ENCODE results near the gene INPP4B. TPM values are rescaled to one million over a fixed set of nuclear protein-coding genes. Genes with fewer than 3 reads are reported as not detected.

INPP4B gene
- total RNA-seq, 2 donors from 2014 or later: 10.0 to 14.1 TPM

GRCh38 chr4:142351958-142352357 is 494.1 kb downstream of the INPP4B start:
- no peak overlapping the region for H3K9ac ChIP-seq (ENCODE audit: low read depth in 2 of 2, low read length in 2 of 2)
- no peak for TF ChIP-seq CTCF (IDR thresholded peaks at IDR 0.05)
- no peak overlapping the region for H3K4me3 ChIP-seq
- no peaks in the 10 kb centered on the region for H3K27me3 ChIP-seq
- H3K27ac ChIP-seq: no peak overlapping the region
- H3K4me1 ChIP-seq: no peaks in the 10 kb centered on the region
- no peak for DNase-seq
- no peaks in the 10 kb centered on the region for H3K36me3 ChIP-seq
- H3K9me3 ChIP-seq: no peaks in the 10 kb centered on the region
- intact Hi-C loops (cut with DNase I): loop anchor here (5.0 to 10.0 kb wide), 3 partner anchors 227 to 490 kb away; no protein-coding TSS in a partner anchor

GRCh38 chr4:142350871-142351270 is 495.2 kb downstream of the INPP4B start:
- H3K9me3 ChIP-seq: no peaks in the 10 kb centered on the region
- H3K27ac ChIP-seq: peak overlapping the region; percentile 25
- no peaks in the 10 kb centered on the region for H3K4me1 ChIP-seq
- intact Hi-C loops (cut with DNase I): loop anchor here (5.0 to 10.0 kb wide), 3 partner anchors 226 to 491 kb away; no protein-coding TSS in a partner anchor
- DNase-seq: peak; percentile 43
- H3K9ac ChIP-seq (ENCODE audit: low read depth in 2 of 2, low read length in 2 of 2): no peak overlapping the region
- no peaks in the 10 kb centered on the region for H3K27me3 ChIP-seq
- TF ChIP-seq CTCF (IDR thresholded peaks at IDR 0.05): no peak
- no peaks in the 10 kb centered on the region for H3K36me3 ChIP-seq
- H3K4me3 ChIP-seq: no peak overlapping the region

- H3K4me3 ChIP-seq: no peak overlapping the region
- H3K9ac ChIP-seq (ENCODE audit: low read depth in 2 of 2, low read length in 2 of 2): no peak overlapping the region
- DNase-seq: no peak
- H3K36me3 ChIP-seq: no peaks in the 10 kb centered on the region
- intact Hi-C loops (cut with DNase I): no loop called here
- peak overlapping the region; percentile 19 for H3K27ac ChIP-seq
- TF ChIP-seq CTCF (IDR thresholded peaks at IDR 0.05): no peak
- no peaks in the 10 kb centered on the region for H3K9me3 ChIP-seq
- H3K27me3 ChIP-seq: no peaks in the 10 kb centered on the region
- no peaks in the 10 kb centered on the region for H3K4me1 ChIP-seq
Observed at GRCh38 chr4:142348613-142349021, 497.5 kb downstream of the INPP4B start.

GRCh38 chr4:142347241-142347640 is 498.9 kb downstream of the INPP4B start:
- DNase-seq: no peak
- no peaks in the 10 kb centered on the region for H3K36me3 ChIP-seq
- no peak overlapping the region for H3K9ac ChIP-seq (ENCODE audit: low read depth in 2 of 2, low read length in 2 of 2)
- no peaks in the 10 kb centered on the region for H3K9me3 ChIP-seq
- intact Hi-C loops (cut with DNase I): no loop called here
- H3K4me3 ChIP-seq: no peak overlapping the region
- no peaks in the 10 kb centered on the region for H3K27me3 ChIP-seq
- no peaks in the 10 kb centered on the region for H3K4me1 ChIP-seq
- no peak overlapping the region for H3K27ac ChIP-seq
- TF ChIP-seq CTCF (IDR thresholded peaks at IDR 0.05): no peak

GRCh38 chr4:142345924-142346323 is 500.2 kb downstream of the INPP4B start:
- no peak overlapping the region for H3K4me3 ChIP-seq

More at GRCh38 chr4:142345924-142346323, 500.2 kb downstream of the INPP4B start:
- no peak overlapping the region for H3K27ac ChIP-seq
- DNase-seq: no peak
- no peak for TF ChIP-seq CTCF (IDR thresholded peaks at IDR 0.05)
- H3K27me3 ChIP-seq: no peaks in the 10 kb centered on the region
- intact Hi-C loops (cut with DNase I): no loop called here
- H3K9ac ChIP-seq (ENCODE audit: low read depth in 2 of 2, low read length in 2 of 2): no peak overlapping the region
- no peaks in the 10 kb centered on the region for H3K9me3 ChIP-seq
- no peaks in the 10 kb centered on the region for H3K4me1 ChIP-seq
- no peaks in the 10 kb centered on the region for H3K36me3 ChIP-seq

Measured in colonic mucosa (tissue), 4 donors.